SK-N-SH (cell line): ENCODE results near the gene PLXNB1. TPM values are rescaled to one million over a fixed set of nuclear protein-coding genes. Genes with fewer than 3 reads are reported as not detected.

ENCODE experiments used
- CTCF ChIA-PET: fragments of 300-600, 350-600 bp; formaldehyde crosslinking; extraction: SDS; loops from one replicate; lab custom pipeline; 2021; lab: Yijun Ruan, JAX
- POLR2A ChIA-PET: fragments of 350-600 bp; sonication (Branson Sonifier 250); formaldehyde crosslinking; extraction: SDS; loops from one replicate; lab custom pipeline; 2020; ENCODE audit warnings: antibody characterized with exemption, inconsistent platforms; lab: Yijun Ruan, JAX
- DNase-seq: peaks from one replicate; pipeline ENCODE4 v3.0.0; 2012
- H2AFZ ChIP-seq: fragments of 200-600 bp; sonication (generic); 2 replicates; pipeline ENCODE4 v1.8.1; 2016; ENCODE audit warnings: antibody characterized with exemption, mild to moderate bottlenecking, low read depth
- H3F3A ChIP-seq: fragments of 200-600 bp; sonication (generic); replicated peaks from 2 replicates; pipeline ENCODE3; 2016; ENCODE audit warnings: antibody characterized with exemption, mild to moderate bottlenecking; ENCODE audit not compliant: insufficient read depth
- H3K27ac ChIP-seq, 2 experiments: fragments of 200-500 bp in 1 of 2; fragments of 200-600 bp in 1 of 2; sonication (Bioruptor generic) in 1 of 2; sonication (generic), shearing (Covaris generic) in 1 of 2; 2 replicates each; pipeline versions ENCODE4 v1.5.1 to v1.6.1; 2014 to 2016; ENCODE audit warnings: low read depth in 2 of 2, inconsistent platforms in 1 of 2, low read length in 1 of 2, mild to moderate bottlenecking in 1 of 2, mixed read lengths in 1 of 2
- H3K27me3 ChIP-seq: fragments of 200-600 bp; sonication (generic), shearing (Covaris generic); 2 replicates; pipeline ENCODE4 v1.6.1; 2016; ENCODE audit warnings: mixed run types; ENCODE audit not compliant: insufficient read depth
- H3K36me3 ChIP-seq, 2 experiments: fragments of 200-500 bp in 1 of 2; fragments of 200-600 bp in 1 of 2; sonication (Bioruptor generic) in 1 of 2; sonication (generic) in 1 of 2; replicated peaks in 1 of 2; 2 replicates each; pipeline versions ENCODE3 to v1.5.1; 2014 to 2016; ENCODE audit warnings: low read length in 1 of 2, mild to moderate bottlenecking in 1 of 2; ENCODE audit not compliant: insufficient read depth in 2 of 2, control insufficient read depth in 1 of 2
- H3K4me1 ChIP-seq, 2 experiments: fragments of 200-500 bp in 1 of 2; fragments of 200-600 bp in 1 of 2; sonication (Bioruptor generic) in 1 of 2; sonication (generic), shearing (Covaris generic) in 1 of 2; 2 replicates each; pipeline versions ENCODE4 v1.5.1 to v1.6.1; 2014 to 2016; ENCODE audit warnings: low read depth in 1 of 2, low read length in 1 of 2, mixed run types in 1 of 2; ENCODE audit not compliant: insufficient read depth in 2 of 2, control insufficient read depth in 1 of 2
- H3K4me2 ChIP-seq: fragments of 200-600 bp; sonication (generic), shearing (Covaris generic); 2 replicates; pipeline ENCODE4 v1.6.1; 2017; ENCODE audit warnings: mixed run types
- H3K4me3 ChIP-seq, 2 experiments: fragments of 200-500 bp in 1 of 2; fragments of 200-600 bp in 1 of 2; sonication (Bioruptor generic) in 1 of 2; sonication (generic), shearing (Covaris generic) in 1 of 2; 2 replicates each; pipeline versions ENCODE4 v1.5.1 to v1.8.1; 2014 to 2016; ENCODE audit warnings: low read depth in 2 of 2, inconsistent platforms in 1 of 2, low read length in 1 of 2, mild to moderate bottlenecking in 1 of 2, mixed read lengths in 1 of 2, moderate library complexity in 1 of 2
- H3K79me2 ChIP-seq: fragments of 200-600 bp; sonication (generic); 2 replicates; pipeline ENCODE4 v1.8.1; 2017; ENCODE audit warnings: mild to moderate bottlenecking; ENCODE audit not compliant: insufficient read depth
- H3K9ac ChIP-seq: fragments of 200-600 bp; sonication (generic); 2 replicates; pipeline ENCODE4 v1.6.1; 2017; ENCODE audit warnings: mixed run types
- H3K9me2 ChIP-seq: fragments of 200-600 bp; sonication (generic); 2 replicates; pipeline ENCODE4 v1.6.1; 2017; ENCODE audit warnings: mixed run types
- H3K9me3 ChIP-seq: fragments of 200-600 bp; sonication (generic); 2 replicates; pipeline ENCODE4 v1.6.1; 2017; ENCODE audit warnings: mixed run types, mild to moderate bottlenecking, moderate library complexity
- H4K20me1 ChIP-seq: fragments of 200-600 bp; sonication (generic); 2 replicates; pipeline ENCODE4 v1.6.1; 2017; ENCODE audit warnings: mild to moderate bottlenecking, mixed run types; ENCODE audit not compliant: insufficient read depth
- ELF1 ChIP-seq: IDR thresholded peaks from 2 replicates; pipeline ENCODE4 v1.4.0; 2012
- FOSL2 ChIP-seq: IDR thresholded peaks from 2 replicates; pipeline ENCODE4 v1.4.0; 2012; ENCODE audit warnings: low read depth, mild to moderate bottlenecking, moderate library complexity, borderline replicate concordance
- FOXM1 ChIP-seq: IDR thresholded peaks from 2 replicates; pipeline ENCODE4 v1.4.0; 2012; ENCODE audit warnings: low read depth, mild to moderate bottlenecking
- GABPA ChIP-seq: IDR thresholded peaks from 2 replicates; pipeline ENCODE4 v1.4.0; 2012; ENCODE audit warnings: low read depth, mild to moderate bottlenecking
- NRF1 ChIP-seq: IDR thresholded peaks from 2 replicates; pipeline ENCODE4 v1.6.1; 2012; ENCODE audit warnings: low read depth, mild to moderate bottlenecking, low read length
- RAD21 ChIP-seq: IDR thresholded peaks from 2 replicates; pipeline ENCODE4 v1.6.1; 2012; ENCODE audit warnings: mild to moderate bottlenecking, low read length
- RFX5 ChIP-seq: IDR thresholded peaks from 2 replicates; pipeline ENCODE4 v1.6.1; 2012; ENCODE audit warnings: mild to moderate bottlenecking, improper control_type of control experiment, low read length
- RXRA ChIP-seq: IDR thresholded peaks from 2 replicates; pipeline ENCODE4 v1.4.0; 2012; ENCODE audit warnings: low read depth, mild to moderate bottlenecking, borderline replicate concordance
- SMC3 ChIP-seq: IDR thresholded peaks from 2 replicates; pipeline ENCODE4 v1.6.1; 2012; ENCODE audit warnings: low read depth, low read length, improper control_type of control experiment
- TAF1 ChIP-seq: IDR thresholded peaks from 2 replicates; pipeline ENCODE4 v1.6.1; 2012; ENCODE audit warnings: low read depth, mild to moderate bottlenecking, low read length, moderate library complexity, borderline replicate concordance
- WGBS: methylation state at CpG from one replicate; pipeline ENCODE4 v1.1.6; 2017; ENCODE audit warnings: low lambda C conversion rate; 5-methylcytosine and 5-hydroxymethylcytosine counted together
- polyA plus RNA-seq, 3 experiments: library from polyadenylated mRNA; depleted of rRNA; stranded (reverse); fragments of >200 nt; gene quantifications; 2 replicates each; pipeline ENCODE4 v1.2.3, GENCODE V29; 2012
- TF ChIP-seq, protein P1 (sequence below): IDR thresholded peaks from 2 replicates; pipeline ENCODE4 v1.6.1; 2012; ENCODE audit warnings: mild to moderate bottlenecking, low read depth, low read length, moderate library complexity
- TF ChIP-seq, protein P2 (sequence below): IDR thresholded peaks from 2 replicates; pipeline ENCODE4 v1.4.0; 2012; ENCODE audit warnings: low read depth
- TF ChIP-seq, protein P3 (sequence below): fragments of 150-350 bp; IDR thresholded peaks from 2 replicates; pipeline ENCODE4 v1.6.1; 2016; ENCODE audit warnings: mild to moderate bottlenecking, low read depth, low read length

PLXNB1 gene
- polyA plus RNA-seq, 1 of the 3 experiments (the other 2 are of a cell fraction), result 39.8 TPM

DNA sequence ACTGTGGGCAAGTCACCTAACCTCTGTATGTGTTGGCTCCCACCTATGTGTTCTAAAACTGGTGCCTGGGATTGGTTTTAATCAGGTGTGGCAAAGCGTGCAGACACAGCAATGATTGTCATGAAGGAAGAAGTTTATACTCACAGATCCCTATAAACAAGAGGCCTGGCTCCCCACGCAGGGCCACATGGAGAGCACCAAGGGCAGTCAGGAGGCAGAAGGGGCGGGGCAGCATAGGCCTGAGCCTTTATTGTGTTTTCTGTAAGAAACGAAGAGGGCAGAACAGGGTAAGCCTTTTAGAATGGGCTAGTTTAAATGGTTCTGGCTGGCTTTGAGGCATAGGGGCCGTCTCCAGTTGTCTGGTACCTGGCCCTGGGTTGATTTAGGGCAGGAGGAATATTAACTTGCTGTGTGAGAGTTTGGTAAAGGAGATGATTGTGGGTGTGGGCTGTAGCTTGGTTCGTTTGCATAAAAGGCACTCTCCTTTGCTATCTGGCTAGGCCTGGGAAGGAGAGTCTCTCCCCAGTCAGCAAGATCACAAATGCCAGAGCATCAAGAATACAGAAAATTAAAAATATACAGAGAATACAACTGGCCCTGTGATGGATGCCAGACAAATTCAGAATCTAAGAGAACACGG is 60.1 kb downstream of the PLXNB1 start:
- Histone ChIP-seq H3K9me3 (no peaks in the 10 kb centered on the region), H3K4me1 (peaks cover 0 to 33% of the 10 kb centered on the region in 2 experiments; a peak in 1 of 4 replicates), H3K9me2 (no peaks in the 10 kb centered on the region), H3K4me3 (no peak overlapping the region), H4K20me1 (no peaks in the 10 kb centered on the region), H3K27me3 (no peaks in the 10 kb centered on the region), H2AFZ (no peak overlapping the region), H3K27ac (no peak overlapping the region), H3K36me3 (no peaks in the 10 kb centered on the region), H3K9ac (no peak overlapping the region), H3K4me2 (no peak overlapping the region), H3K79me2 (no peaks in the 10 kb centered on the region), H3F3A (no peaks in the 10 kb centered on the region)
- TF ChIP-seq ELF1 (no peak), SMC3 (no peak), RXRA (no peak), GABPA (no peak), FOXM1 (no peak), RAD21 (no peak), RFX5 (no peak), FOSL2 (no peak), TAF1 (no peak), NRF1 (no peak)
- TF ChIP-seq, protein P1, sequence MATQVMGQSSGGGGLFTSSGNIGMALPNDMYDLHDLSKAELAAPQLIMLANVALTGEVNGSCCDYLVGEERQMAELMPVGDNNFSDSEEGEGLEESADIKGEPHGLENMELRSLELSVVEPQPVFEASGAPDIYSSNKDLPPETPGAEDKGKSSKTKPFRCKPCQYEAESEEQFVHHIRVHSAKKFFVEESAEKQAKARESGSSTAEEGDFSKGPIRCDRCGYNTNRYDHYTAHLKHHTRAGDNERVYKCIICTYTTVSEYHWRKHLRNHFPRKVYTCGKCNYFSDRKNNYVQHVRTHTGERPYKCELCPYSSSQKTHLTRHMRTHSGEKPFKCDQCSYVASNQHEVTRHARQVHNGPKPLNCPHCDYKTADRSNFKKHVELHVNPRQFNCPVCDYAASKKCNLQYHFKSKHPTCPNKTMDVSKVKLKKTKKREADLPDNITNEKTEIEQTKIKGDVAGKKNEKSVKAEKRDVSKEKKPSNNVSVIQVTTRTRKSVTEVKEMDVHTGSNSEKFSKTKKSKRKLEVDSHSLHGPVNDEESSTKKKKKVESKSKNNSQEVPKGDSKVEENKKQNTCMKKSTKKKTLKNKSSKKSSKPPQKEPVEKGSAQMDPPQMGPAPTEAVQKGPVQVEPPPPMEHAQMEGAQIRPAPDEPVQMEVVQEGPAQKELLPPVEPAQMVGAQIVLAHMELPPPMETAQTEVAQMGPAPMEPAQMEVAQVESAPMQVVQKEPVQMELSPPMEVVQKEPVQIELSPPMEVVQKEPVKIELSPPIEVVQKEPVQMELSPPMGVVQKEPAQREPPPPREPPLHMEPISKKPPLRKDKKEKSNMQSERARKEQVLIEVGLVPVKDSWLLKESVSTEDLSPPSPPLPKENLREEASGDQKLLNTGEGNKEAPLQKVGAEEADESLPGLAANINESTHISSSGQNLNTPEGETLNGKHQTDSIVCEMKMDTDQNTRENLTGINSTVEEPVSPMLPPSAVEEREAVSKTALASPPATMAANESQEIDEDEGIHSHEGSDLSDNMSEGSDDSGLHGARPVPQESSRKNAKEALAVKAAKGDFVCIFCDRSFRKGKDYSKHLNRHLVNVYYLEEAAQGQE, result no peak
- TF ChIP-seq, protein P2, sequence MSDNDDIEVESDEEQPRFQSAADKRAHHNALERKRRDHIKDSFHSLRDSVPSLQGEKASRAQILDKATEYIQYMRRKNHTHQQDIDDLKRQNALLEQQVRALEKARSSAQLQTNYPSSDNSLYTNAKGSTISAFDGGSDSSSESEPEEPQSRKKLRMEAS, result no peak
- TF ChIP-seq, protein P3, sequence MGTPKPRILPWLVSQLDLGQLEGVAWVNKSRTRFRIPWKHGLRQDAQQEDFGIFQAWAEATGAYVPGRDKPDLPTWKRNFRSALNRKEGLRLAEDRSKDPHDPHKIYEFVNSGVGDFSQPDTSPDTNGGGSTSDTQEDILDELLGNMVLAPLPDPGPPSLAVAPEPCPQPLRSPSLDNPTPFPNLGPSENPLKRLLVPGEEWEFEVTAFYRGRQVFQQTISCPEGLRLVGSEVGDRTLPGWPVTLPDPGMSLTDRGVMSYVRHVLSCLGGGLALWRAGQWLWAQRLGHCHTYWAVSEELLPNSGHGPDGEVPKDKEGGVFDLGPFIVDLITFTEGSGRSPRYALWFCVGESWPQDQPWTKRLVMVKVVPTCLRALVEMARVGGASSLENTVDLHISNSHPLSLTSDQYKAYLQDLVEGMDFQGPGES, result no peak
- POLR2A ChIA-PET, result no interaction called here
- CTCF ChIA-PET, result interaction anchor here (1.0 kb wide), 1 partner anchor 10 kb away, joined by 3 read pairs; no protein-coding TSS in a partner anchor
- WGBS, result 47% methylated on average over 6 of the region's 7 CpGs
- DNase-seq, result no peak
